Superior temporal gyrus (tissue), 1 donor: ENCODE results near the gene APBB2.
A peak's percentile ranks its signal among the peaks of the same experiment; 100 is the strongest.
"Not testable (repeated sequence)": the region's sequence is repeated elsewhere in the genome, so short reads cannot be mapped to it uniquely, and the experiment has no call there.

ENCODE experiments used
- DNase-seq: peaks from one replicate; pipeline ENCODE4 v3.0.0-alpha.2; 2016; ENCODE audit errors: extremely low spot score

Gene APBB2

DNA sequence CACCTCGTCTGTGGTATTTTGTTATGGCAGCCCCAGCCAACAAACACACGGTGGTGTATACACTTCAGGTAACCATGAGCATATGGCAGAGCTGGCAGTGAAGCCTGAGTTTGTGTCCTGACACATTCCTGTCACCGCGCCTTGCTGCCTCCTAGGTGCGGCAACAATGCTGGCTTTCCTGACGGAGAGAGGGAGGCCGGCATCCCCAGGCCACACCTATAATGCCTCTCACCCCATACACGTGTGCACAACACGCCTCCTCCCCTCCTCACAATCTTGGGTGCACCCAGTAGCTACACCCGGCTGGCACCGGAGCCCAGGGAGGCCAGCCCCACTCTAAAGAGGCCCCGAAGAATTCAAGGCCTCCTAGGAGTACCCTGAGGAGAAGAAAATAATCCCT is 306.0 kb downstream of the APBB2 start:
- DNase-seq, result no peak

DNA sequence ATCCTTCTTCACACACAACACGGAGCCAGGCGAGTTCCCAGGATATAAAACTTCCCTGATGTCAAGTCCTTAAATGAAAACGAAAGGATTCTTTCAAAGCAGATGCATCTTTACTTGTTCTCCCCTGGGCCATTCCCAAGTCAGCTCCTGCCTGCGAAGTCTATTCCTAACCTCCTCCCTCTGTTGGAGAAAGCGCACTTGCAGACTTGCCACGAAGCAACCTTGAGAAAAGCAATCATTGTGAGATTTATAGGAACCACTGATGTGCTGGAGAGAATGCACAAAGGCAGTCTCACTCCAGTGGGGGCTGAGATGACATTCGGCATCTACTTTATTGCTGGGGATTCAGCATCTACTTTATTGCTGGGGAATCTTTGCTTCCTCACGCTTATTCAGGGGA is 308.9 kb downstream of the APBB2 start:
- no peak for DNase-seq

DNA sequence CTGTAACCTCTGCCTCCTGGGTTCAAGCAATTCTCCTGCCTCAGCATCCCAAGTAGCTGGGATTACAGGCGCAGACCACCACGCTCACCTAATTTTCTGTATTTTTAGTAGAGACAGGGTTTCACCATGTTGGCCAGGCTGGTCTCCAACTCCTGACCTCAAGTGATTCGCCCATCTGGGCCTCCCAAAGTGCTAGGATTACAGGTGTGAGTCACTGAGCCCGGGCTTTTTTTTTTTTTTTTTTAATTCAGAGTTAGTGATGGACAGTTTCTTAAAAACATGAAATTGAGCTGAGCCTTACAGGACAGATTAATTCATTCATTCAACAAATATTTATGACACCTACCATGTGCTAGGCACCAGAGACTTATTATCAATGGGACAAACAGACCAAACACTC is 313.8 kb downstream of the APBB2 start:
- DNase-seq, result not testable (repeated sequence)

- peak; percentile 86 for DNase-seq
Measured at GRCh38 chr4:40897557-40898203, 316.7 kb downstream of the APBB2 start.

- no peak for DNase-seq
Measured at GRCh38 chr4:40890764-40891163, 323.6 kb downstream of the APBB2 start.

GRCh38 chr4:40890199-40890598 is 324.1 kb downstream of the APBB2 start:
- no peak for DNase-seq

DNA sequence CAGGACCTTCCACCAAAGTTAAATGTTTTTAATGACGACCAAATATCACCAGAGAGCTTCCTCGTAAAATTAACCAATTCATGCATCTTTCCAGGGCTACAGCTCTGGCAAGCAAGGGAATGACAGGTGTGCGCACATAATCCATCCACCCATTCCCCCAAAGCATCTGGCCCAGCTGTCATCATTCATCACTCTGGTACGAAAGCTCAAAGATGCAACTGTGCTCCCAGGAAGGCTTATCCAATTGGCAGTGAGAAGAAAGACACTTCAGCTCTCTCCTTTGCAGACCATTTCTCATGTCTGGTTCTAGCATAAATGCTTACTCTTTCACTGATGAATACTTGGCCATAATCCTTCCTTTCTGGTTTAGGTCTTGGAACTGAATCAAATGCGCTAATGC is 325.4 kb downstream of the APBB2 start:
- peak; percentile 38 for DNase-seq

- DNase-seq, result peak; percentile 58
Measured at GRCh38 chr4:40887764-40888131, 326.6 kb downstream of the APBB2 start.

GRCh38 chr4:40886931-40887763 is 327.2 kb downstream of the APBB2 start:
- DNase-seq, result no peak

- no peak for DNase-seq
Measured at GRCh38 chr4:40881851-40882250, 332.5 kb downstream of the APBB2 start.

DNA sequence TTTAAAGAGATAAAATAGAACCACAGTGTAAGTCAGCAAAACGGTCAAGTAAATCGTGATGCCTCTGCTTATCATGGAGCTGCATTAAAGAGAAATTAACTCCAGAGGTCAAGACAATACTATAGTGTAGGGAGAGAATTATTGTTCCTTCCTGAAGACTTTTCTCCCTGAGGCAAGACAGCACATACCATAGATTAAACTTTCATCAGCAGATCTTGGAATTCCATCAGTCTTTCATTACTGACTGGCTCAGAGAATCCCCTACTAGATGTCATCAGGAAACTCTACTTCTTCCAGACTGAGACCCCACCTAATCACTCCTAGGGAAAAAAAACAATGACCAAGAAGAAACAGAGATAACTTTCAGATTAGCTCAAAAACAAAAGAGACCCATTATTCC is 333.2 kb downstream of the APBB2 start:
- DNase-seq, result no peak

DNA sequence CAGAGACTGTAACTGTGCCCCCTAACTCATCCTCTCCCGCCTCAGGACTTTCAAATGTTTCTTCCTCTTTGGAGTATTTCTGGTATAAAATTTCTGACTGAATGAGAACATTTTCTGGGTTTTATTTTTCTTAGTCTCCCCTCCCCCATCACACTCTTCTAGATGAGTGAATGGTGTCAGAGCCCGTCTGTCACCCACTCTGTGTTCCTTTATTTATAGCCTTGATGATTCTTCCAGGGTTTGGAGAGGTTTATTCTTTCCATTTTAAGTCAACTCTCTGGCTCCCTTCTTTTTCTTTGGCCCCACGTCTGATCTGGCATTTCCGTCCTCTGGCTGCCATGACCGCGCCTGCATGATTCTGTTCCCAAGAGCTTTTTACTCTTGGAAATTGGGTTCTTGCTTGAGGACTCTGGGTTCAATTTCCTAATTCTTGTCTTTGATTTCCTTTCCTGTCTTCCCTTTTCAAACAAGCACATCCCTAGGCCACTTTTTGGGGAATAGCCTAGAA is 335.7 kb downstream of the APBB2 start:
- DNase-seq, result no peak

GRCh38 chr4:40877081-40877480 is 337.3 kb downstream of the APBB2 start:
- no peak for DNase-seq

DNA sequence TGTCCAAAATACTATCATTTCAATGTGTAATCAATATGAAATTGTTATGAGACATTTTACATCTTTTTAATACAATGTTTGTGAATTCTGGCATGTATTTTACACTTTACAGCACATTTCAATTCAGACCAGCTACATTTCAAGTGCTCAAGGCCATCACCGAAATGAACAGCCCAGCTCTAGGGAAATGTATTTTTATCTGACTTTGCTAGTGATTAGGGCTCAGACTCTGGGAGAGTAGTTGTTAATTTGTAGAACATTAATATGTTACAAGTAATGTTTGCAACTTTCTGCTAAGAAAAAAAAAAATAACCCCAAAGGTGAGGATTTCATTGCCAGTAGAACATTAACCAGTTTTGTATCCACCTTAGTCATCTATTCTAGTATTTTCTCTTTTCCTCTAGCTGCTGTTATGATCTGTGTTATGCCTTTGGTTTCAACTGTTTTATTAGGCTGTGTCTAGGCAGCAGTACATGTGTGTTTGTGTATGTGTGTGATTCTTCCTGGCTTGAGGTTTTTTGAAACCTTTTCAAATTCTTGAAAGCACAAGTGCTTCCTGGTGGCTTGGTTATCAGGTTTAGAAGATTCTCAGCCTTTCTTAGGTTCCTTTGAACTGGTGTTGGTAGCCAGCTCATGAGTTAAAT is 338.7 kb downstream of the APBB2 start:
- no peak for DNase-seq

GRCh38 chr4:40874901-40875300 is 339.4 kb downstream of the APBB2 start:
- DNase-seq, result no peak

- no peak for DNase-seq
Measured at GRCh38 chr4:40874331-40874730, 340.0 kb downstream of the APBB2 start.

- DNase-seq, result no peak
Measured at GRCh38 chr4:40871695-40872250, 342.6 kb downstream of the APBB2 start.

- DNase-seq, result no peak
Measured at GRCh38 chr4:40870150-40870549, 344.2 kb downstream of the APBB2 start.

- no peak for DNase-seq
Measured at GRCh38 chr4:40865696-40866095, 348.6 kb downstream of the APBB2 start.

DNA sequence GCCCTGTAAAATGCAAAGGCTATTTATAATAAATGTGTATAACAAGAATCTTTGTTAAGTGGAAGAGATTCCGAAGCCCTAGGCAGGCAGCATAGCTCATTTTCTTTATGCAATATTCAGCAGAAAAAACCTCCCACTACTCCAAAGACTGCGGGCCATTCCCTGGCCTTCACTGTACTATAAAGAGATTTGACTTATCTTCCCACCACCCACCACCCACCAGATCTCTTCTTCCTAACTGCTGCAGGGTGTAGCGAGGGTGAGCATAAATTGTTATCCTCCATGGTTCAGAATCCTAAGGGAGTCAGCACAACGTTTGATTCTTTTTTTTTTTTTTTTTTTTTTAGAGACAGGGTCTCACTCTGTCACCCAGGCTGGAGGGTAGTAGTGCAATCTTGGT is 349.8 kb downstream of the APBB2 start:
- no peak for DNase-seq

DNA sequence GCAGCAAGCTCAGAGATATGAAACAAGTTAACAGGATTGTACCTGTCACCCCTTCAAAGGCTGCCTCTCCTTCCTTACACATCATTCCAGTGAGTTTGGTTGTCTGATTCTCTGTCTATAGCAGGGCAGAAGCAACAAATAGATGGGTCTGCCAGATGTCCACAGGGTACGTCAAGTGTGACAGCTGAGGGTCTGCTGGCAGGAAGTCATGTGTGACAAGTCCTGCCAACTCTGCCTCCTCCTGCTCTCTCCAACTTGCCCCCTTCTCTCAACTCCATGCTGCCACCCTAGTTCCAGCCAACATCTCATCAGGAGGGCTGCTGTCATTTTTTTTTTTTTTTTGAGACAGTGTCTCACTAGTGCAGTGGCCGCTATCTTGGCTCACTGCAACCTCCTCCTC is 355.4 kb downstream of the APBB2 start:
- DNase-seq, result no peak

GRCh38 chr4:40857956-40858355 is 356.4 kb downstream of the APBB2 start:
- DNase-seq, result no peak
